ENCODE results near the gene UTP14C.
"Not testable (repeated sequence)": the region's sequence is repeated elsewhere in the genome, so short reads cannot be mapped to it uniquely, and the experiment has no call there.

Gene UTP14C

DNA sequence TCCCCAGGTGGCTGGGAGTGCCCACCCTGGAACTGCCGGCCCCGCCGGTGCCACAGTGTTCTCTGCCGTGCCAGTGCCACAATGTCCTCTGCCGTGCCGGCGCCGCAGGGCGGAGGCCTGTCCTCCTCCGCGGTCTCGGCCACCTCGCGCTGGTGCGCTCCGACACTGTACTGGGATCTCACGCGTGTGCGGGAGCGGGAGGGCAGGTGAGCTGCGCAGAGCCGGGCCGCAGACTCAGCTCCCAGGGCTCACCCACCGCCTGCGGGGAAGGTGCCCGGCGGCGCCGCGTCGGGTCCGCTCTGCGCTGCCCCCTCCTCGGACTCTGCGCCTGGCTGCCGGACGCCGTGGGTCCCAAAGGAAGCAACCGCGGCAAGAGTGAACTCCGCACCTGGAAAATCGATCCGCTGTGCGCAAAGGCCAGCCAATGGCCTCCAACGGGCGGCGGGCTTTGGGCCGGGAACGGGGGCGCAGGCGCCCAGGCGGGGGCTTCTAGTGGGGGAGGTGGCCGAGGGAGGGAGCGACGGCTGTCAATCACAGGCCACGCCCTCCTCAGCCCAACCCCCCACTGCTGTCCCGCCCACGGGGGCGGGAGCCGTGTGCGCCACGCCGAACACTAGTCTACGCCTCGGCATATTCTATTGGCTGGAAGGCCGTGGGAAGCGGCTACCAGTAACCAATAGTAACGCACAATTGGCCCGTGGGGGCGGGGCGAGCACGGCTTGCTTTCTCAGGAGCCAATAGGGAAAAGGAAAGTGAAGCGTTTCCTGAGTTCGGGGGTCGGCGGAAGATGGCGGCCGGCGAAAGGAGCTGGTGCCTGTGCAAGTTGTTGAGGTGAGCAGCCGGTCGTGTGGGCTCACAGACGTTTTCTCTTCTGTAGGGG, 12.6 kb upstream of the UTP14C start, which contains the start of gene ALG11:
ALG11 (plus strand) TSS at position 767 of the 880 bp plus-strand sequence; CDS start at position 788, 21 bp downstream.
- no peaks in the 10 kb centered on the region for H3K9me3 Mint-ChIP-seq
- peak within 1 kb of the TSS; percentile 91 for H3K27ac Mint-ChIP-seq
- H3K36me3 Mint-ChIP-seq (ENCODE audit: low read depth): peaks cover 11% of the 10 kb centered on the region
- peaks cover 9% of the 10 kb centered on the region for H3K4me1 Mint-ChIP-seq (ENCODE audit: low read depth)
- peaks cover 38% of the 10 kb centered on the region for H3K27me3 Mint-ChIP-seq (ENCODE audit: low read depth)
- H3K4me3 Mint-ChIP-seq: peak within 1 kb of the TSS; percentile 99

DNA sequence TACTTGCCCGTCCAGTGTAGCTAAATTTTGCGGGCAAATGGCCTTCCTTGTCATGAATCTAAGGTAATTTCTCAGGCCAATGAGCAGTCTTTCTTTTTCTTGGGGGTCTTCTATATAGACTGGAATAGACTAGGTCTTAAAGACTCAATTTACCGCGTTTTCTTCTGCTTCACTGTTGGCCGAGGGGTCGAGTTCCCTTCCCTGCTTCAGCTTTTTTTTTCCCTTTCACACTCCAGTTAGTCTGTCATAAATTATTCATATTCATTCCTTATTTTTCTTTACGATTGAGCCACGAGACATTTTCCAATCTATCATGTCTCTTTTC, 12.0 kb upstream of the UTP14C start:
- Mint-ChIP-seq H3K4me3 (peak overlapping the region; percentile 99), H3K36me3 (ENCODE audit: low read depth) (peaks cover 11% of the 10 kb centered on the region), H3K4me1 (ENCODE audit: low read depth) (peaks cover 9% of the 10 kb centered on the region), H3K27ac (peak overlapping the region; percentile 91), H3K27me3 (ENCODE audit: low read depth) (peaks cover 34% of the 10 kb centered on the region), H3K9me3 (no peaks in the 10 kb centered on the region)

DNA sequence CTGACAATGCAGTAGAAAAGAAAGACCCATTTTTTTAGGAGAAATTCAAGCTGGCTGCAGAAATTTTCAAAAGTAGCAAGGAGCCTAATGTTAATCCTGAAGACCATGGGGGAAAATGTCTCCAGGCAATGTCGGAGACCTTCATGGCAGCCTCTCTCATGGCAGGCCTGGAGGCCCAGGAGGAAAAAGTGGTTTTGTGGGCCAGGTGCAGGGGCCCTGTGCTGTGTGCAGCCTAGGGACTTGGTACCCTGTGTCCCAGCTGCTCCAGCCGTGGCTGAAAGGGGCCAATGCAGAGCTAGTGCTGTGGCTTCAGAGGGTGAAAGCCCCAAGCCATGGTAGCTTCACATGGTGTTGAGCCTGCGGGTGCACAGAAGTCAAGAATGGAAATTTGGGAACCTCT, 8.2 kb upstream of the UTP14C start:
- Mint-ChIP-seq H3K4me1 (ENCODE audit: low read depth) (peaks cover 4% of the 10 kb centered on the region), H3K27ac (no peak overlapping the region), H3K9me3 (no peaks in the 10 kb centered on the region), H3K27me3 (ENCODE audit: low read depth) (peaks cover under 1% of the 10 kb centered on the region), H3K36me3 (ENCODE audit: low read depth) (peaks cover 28% of the 10 kb centered on the region), H3K4me3 (no peak overlapping the region)

DNA sequence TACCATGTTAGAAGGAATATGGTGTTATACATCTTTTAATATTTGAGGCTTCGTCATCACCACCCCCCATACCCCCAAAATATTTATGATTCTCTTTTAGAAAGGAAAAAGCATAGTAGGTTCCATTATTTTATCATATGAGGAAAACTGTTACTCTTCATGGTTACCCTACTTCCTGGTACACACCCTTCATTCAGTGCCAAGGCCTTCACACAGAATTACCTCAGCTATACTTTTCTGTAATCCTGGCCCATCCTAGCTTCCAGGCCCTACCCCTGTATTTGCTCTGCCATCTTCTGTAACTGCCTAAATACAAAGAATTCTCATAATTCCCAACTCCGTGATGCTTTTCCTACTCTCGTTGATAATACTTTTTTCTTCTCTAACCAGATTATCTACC, 4.3 kb upstream of the UTP14C start:
- peaks cover 42% of the 10 kb centered on the region for H3K36me3 Mint-ChIP-seq (ENCODE audit: low read depth)
- no peaks in the 10 kb centered on the region for H3K9me3 Mint-ChIP-seq
- H3K4me1 Mint-ChIP-seq (ENCODE audit: low read depth): no peaks in the 10 kb centered on the region
- H3K27ac Mint-ChIP-seq: no peak overlapping the region
- H3K4me3 Mint-ChIP-seq: no peak overlapping the region
- no peaks in the 10 kb centered on the region for H3K27me3 Mint-ChIP-seq (ENCODE audit: low read depth)

DNA sequence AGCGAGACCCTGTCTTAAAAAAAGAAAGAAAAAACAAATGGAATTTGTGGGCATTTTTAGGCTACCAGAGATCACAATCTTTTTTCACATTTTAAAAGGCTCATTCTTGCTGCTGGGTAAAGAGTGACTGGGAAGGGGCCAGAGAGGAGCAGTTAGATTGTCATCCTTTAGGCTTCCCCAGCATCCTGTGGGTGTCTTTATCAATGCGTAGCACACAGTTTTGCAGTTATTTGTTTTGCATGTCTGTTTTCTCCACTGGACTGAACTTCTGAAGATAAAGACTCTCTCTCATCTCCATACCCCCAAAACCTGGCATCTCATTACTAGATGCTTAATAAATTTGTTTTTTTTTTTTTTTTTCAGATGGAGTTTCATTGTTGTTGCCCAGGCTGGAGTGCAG, 2.1 kb upstream of the UTP14C start:
- H3K27me3 Mint-ChIP-seq (ENCODE audit: low read depth): no peaks in the 10 kb centered on the region
- no peak overlapping the region for H3K27ac Mint-ChIP-seq
- H3K4me3 Mint-ChIP-seq: no peak overlapping the region
- peaks cover 54% of the 10 kb centered on the region for H3K36me3 Mint-ChIP-seq (ENCODE audit: low read depth)
- peaks cover 4% of the 10 kb centered on the region for H3K9me3 Mint-ChIP-seq
- peaks cover 9% of the 10 kb centered on the region for H3K4me1 Mint-ChIP-seq (ENCODE audit: low read depth)

DNA sequence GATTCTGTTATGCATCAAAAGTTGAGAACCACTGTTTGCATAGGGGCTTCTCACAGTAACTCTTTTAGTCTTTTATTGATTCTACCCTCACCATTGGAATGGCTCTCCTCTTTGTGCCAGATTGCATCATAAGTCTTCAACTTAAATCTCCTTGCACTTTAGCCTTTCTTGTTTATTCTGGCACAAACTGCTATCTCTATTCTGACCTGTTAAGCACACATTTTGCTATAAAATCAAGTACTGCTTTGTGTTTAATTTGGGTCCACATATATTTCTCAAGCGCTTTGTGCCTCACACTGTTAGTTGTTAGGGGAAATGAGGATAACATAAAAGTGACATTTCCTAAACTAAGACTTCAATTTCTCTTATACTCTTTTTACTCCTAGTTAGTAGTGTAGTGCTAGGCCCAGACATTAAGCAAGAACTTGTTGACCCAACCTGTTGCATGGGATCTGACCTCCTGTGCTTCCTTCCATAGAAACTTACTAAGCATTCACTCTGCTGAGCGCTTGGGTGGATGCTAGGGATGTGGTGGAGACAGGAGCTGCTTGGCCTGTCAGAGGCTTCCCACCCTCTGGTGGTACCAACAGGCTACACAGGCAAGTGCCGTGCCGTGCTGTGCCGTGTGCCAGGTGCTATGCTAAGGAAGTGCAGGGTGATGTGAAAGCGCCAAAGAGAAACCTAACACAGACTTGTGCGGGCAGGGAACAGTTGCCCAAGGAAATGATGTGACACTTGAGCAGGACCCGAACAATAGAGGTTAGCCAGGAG, 1.2 kb downstream of the UTP14C start:
- Mint-ChIP-seq H3K27me3 (ENCODE audit: low read depth) (no peaks in the 10 kb centered on the region), H3K4me1 (ENCODE audit: low read depth) (peaks cover 16% of the 10 kb centered on the region), H3K9me3 (peaks cover 4% of the 10 kb centered on the region), H3K27ac (no peak overlapping the region), H3K36me3 (ENCODE audit: low read depth) (peaks cover 66% of the 10 kb centered on the region), H3K4me3 (no peak overlapping the region)

DNA sequence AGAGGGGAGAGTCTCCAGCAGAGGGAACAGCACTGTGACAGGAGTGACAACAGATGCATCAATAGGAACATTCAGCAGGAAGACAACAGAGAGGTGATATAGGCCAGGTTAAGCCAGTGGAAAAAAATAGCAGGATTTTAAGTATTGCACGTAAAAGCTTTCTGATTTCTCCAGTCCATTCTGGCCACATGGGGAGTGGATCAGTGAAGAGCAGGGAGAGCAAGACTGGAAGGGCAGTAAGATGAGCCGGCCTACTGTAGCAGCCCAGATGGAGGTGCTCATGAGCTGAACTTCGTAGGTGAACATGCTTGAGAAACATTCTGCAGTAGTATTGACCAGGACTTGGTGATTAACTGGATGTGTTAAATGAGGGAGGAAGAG, 1.7 kb downstream of the UTP14C start:
- Mint-ChIP-seq H3K36me3 (ENCODE audit: low read depth) (peaks cover 64% of the 10 kb centered on the region), H3K27ac (no peak overlapping the region), H3K27me3 (ENCODE audit: low read depth) (no peaks in the 10 kb centered on the region), H3K4me3 (no peak overlapping the region), H3K4me1 (ENCODE audit: low read depth) (peaks cover 16% of the 10 kb centered on the region), H3K9me3 (peaks cover 4% of the 10 kb centered on the region)

DNA sequence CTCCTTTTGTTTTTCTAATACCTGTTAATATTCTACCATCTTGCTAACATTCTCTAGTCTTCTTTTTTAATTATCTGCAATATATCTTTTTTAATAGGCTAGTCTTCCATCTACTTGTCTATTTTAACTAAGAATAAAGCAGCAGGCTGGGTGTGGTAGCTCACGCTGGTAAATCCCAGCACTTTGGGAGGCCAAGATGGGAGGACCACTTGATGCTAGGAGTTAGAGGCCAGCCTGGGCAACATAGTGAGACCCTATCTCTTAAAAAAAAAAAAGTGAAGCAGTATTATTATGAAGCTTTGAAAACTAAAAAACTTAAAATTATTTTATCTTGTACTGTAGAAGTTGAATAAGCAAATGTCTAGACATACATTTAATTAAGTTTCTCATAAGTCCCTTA, 3.3 kb downstream of the UTP14C start:
- Mint-ChIP-seq H3K27ac (no peak overlapping the region), H3K4me3 (no peak overlapping the region), H3K27me3 (ENCODE audit: low read depth) (no peaks in the 10 kb centered on the region), H3K4me1 (ENCODE audit: low read depth) (peaks cover 16% of the 10 kb centered on the region), H3K9me3 (peaks cover 4% of the 10 kb centered on the region), H3K36me3 (ENCODE audit: low read depth) (peaks cover 61% of the 10 kb centered on the region)

DNA sequence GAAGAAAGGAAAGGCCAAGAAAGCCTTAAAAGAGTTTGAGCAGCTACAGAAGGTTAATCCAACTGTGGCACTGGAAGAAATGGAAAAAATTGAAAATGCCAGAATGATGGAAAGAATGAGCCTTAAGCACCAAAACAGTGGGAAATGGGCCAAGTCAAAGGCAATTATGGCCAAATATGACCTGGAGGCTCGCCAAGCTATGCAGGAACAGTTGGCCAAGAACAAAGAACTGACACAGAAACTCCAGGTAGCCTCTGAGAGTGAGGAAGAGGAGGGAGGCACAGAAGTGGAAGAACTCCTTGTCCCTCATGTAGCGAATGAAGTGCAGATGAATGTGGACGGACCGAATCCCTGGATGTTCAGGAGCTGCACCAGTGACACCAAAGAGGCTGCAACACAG, 5.1 kb downstream of the UTP14C start:
- no peak overlapping the region for H3K27ac Mint-ChIP-seq

DNA sequence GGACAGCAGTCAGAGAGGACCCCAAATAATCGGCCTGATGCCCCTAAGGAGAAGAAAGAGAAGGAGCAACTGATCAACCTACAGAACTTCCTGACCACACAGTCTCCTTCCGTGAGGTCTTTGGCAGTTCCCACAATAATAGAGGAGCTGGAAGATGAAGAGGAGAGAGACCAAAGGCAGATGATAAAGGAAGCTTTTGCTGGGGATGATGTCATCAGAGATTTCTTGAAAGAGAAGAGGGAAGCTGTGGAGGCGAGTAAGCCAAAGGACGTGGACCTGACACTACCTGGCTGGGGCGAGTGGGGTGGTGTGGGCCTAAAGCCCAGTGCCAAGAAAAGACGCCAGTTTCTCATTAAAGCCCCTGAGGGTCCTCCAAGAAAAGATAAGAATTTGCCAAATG, 5.9 kb downstream of the UTP14C start:
- H3K4me3 Mint-ChIP-seq; H3K27me3 Mint-ChIP-seq (ENCODE audit: low read depth); H3K27ac Mint-ChIP-seq; H3K9me3 Mint-ChIP-seq: not testable (repeated sequence)
- H3K4me1 Mint-ChIP-seq (ENCODE audit: low read depth): peaks cover 16% of the 10 kb centered on the region
- H3K36me3 Mint-ChIP-seq (ENCODE audit: low read depth): peaks cover 44% of the 10 kb centered on the region

More for the DNA sequence above, 5.1 kb downstream of the UTP14C start:
- Mint-ChIP-seq H3K36me3 (ENCODE audit: low read depth) (peaks cover 52% of the 10 kb centered on the region), H3K27me3 (ENCODE audit: low read depth) (no peaks in the 10 kb centered on the region), H3K9me3 (peaks cover 4% of the 10 kb centered on the region), H3K4me3 (no peak overlapping the region), H3K4me1 (ENCODE audit: low read depth) (peaks cover 16% of the 10 kb centered on the region)

DNA sequence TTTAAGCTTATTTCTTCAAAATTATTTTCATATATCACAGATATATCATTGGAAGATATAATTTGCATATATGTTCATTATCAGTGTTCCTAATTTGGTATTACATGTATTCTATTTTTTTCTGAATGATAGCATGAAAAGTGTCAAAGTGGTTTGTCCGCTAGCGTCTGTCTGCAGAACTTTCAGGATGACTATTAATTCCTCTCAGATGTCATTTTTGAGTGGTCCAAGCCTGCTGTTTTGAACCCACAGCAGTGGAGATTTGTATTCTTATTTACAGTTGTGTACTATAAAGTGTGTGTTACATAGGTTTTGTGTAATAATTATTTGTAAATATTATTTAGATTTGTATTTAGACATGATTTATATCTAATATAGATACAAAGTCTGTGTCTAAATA, 8.5 kb downstream of the UTP14C start:
- Mint-ChIP-seq H3K4me1 (ENCODE audit: low read depth) (peaks cover 7% of the 10 kb centered on the region), H3K27ac (no peak overlapping the region), H3K4me3 (no peak overlapping the region), H3K36me3 (ENCODE audit: low read depth) (peaks cover 24% of the 10 kb centered on the region), H3K9me3 (no peaks in the 10 kb centered on the region), H3K27me3 (ENCODE audit: low read depth) (no peaks in the 10 kb centered on the region)

DNA sequence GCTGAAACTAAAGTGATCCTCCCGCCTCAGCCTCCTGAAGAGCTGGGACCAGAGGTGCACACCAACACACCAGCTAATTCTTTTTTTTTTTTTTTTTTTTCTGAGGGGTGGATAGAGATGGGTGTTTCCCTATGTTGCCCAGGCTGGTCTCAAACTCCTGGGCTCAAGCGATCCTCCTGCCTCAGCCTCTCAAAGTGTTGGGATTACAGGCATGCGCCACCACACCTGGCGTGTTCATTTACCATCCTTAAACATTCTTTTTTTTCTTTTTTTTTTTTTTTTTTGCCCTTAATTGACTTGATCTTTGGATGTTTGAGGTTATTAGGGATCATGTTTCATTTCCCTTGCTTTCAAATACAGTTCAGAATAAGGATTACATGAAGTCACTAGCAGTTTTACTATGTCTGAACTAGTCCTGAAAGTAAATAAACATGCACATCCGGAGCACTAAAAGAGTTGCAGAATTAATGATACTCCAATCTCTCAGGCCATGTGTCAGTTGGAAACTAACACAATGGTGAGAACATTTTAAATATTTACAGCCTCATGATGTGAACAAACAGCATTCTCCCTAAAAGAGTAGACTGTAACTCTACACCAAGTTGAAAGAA, 10.2 kb downstream of the UTP14C start:
- H3K36me3 Mint-ChIP-seq (ENCODE audit: low read depth): peaks cover 11% of the 10 kb centered on the region
- H3K4me3 Mint-ChIP-seq: no peak overlapping the region
- no peaks in the 10 kb centered on the region for H3K9me3 Mint-ChIP-seq
- no peaks in the 10 kb centered on the region for H3K27me3 Mint-ChIP-seq (ENCODE audit: low read depth)
- H3K4me1 Mint-ChIP-seq (ENCODE audit: low read depth): peaks cover 7% of the 10 kb centered on the region
- H3K27ac Mint-ChIP-seq: no peak overlapping the region

DNA sequence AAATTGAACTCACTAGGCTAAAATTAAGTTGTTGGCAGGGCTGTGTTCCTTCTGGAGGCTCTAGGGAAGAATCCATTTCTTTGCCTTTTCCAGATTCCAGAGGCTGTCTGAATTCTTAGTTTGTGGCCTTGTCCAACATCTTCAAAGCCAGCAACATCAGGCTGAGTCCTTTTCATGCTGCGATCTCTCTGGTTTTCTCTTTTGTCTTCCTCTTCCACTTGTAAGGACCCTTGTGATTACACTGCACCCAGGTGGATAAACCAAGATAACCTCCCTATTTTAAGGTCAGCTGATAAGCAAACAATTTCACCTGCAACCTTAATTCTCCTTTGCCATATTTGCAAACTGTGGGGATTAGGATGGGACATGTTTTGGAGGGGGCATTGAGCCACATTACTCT, 11.5 kb downstream of the UTP14C start:
- H3K4me1 Mint-ChIP-seq (ENCODE audit: low read depth): no peaks in the 10 kb centered on the region
- H3K27ac Mint-ChIP-seq: no peak overlapping the region
- H3K4me3 Mint-ChIP-seq: no peak overlapping the region
- peaks cover 3% of the 10 kb centered on the region for H3K27me3 Mint-ChIP-seq (ENCODE audit: low read depth)
- H3K36me3 Mint-ChIP-seq (ENCODE audit: low read depth): no peaks in the 10 kb centered on the region
- H3K9me3 Mint-ChIP-seq: peaks cover 3% of the 10 kb centered on the region

DNA sequence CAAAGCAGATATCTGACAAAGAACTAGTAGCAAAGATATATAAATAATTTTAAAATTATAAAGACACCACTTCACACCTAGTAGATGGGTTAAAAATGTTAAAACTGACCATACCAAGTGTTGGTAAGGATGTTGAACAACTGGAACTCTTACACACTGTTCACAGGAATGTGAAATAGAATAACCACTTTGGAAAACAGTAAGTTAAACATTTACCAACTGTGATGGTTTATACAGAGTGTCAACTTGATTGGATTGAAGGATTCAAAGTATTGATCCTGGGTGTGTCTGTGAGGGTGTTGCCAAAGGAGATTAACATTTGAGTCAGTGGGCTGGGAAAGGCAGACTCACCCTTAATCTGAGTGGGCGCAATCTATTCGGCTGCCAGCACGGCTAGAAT, 19.2 kb downstream of the UTP14C start:
- H3K36me3 Mint-ChIP-seq (ENCODE audit: low read depth): no peaks in the 10 kb centered on the region
- no peak overlapping the region for H3K27ac Mint-ChIP-seq
- H3K9me3 Mint-ChIP-seq: peaks cover 3% of the 10 kb centered on the region
- no peak overlapping the region for H3K4me3 Mint-ChIP-seq
- H3K27me3 Mint-ChIP-seq (ENCODE audit: low read depth): peaks cover 3% of the 10 kb centered on the region
- no peaks in the 10 kb centered on the region for H3K4me1 Mint-ChIP-seq (ENCODE audit: low read depth)

DNA sequence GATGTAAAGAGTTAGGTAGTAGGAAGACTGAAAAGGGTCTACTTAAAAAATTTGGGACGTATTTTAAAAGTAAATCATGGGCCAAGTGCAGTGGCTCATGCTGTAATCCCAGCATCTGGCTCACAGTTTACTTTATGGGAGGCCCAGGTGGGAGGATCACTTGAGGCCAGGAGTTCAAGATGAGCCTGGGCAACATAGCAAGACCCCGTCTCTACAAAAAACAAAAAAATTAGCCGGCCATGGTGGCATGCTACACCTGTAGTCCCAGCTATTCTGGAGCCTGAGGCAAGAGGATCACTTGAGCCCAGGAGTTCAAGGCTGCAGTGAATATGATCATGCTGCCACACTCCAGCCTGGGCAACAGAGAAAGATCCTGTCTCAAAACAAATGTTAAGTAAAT, 23.0 kb downstream of the UTP14C start:
- H3K27me3 Mint-ChIP-seq (ENCODE audit: low read depth): no peaks in the 10 kb centered on the region
- H3K9me3 Mint-ChIP-seq: no peaks in the 10 kb centered on the region
- H3K27ac Mint-ChIP-seq: no peak overlapping the region
- no peak overlapping the region for H3K4me3 Mint-ChIP-seq
- no peaks in the 10 kb centered on the region for H3K36me3 Mint-ChIP-seq (ENCODE audit: low read depth)
- no peaks in the 10 kb centered on the region for H3K4me1 Mint-ChIP-seq (ENCODE audit: low read depth)
